ENCODE results near the gene RAI2.

Gene RAI2

DNA sequence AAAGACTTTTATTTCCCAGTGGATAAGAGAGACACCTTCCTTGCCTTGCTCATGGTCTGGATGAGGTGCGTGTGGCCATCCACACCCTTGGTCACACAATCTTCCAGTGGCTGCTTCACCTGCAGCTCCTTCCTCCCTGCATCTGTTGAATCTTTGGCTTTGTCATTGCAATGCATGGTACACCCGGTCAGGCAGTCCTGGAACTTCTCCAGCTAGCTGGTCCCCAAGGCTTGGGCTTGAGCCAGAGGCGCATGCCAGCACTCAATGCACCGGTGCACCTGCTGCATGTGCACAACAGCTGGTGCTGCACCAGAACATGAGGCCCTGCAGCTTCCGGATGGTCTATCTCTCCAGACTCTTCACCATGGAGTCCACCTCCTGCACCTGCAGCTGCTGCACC is 92.1 kb downstream of the RAI2 start:
- Histone ChIP-seq H3K79me2 (ENCODE audit: insufficient read depth, low read length) (no peaks in the 10 kb centered on the region), H4K20me1 (ENCODE audit: insufficient read depth, low read length, poor library complexity, severe bottlenecking) (no peaks in the 10 kb centered on the region), H3F3A (ENCODE audit: low read depth) (no peaks in the 10 kb centered on the region), H3K4me3 (ENCODE audit: low read length, poor library complexity, severe bottlenecking) (no peak overlapping the region), H2AFZ (ENCODE audit: low read length) (no peak overlapping the region), H3K27me3 (ENCODE audit: insufficient read depth, low read length, poor library complexity, severe bottlenecking) (no peaks in the 10 kb centered on the region), H3K4me1 (ENCODE audit: insufficient read depth, low read length, poor library complexity, severe bottlenecking) (no peaks in the 10 kb centered on the region), H3K9me2 (replicated peaks; ENCODE audit: low read depth, low read length) (no peaks in the 10 kb centered on the region), H3K9ac (ENCODE audit: low read depth, low read length, poor library complexity, severe bottlenecking) (no peak overlapping the region), H3K4me2 (ENCODE audit: low read depth, low read length, poor library complexity, severe bottlenecking) (no peak overlapping the region), H3K36me3 (ENCODE audit: insufficient read depth, low read length) (no peaks in the 10 kb centered on the region), H3K9me3 (ENCODE audit: insufficient read depth, low read depth, low read length) (no peaks in the 10 kb centered on the region)
- TF ChIP-seq, protein P1, sequence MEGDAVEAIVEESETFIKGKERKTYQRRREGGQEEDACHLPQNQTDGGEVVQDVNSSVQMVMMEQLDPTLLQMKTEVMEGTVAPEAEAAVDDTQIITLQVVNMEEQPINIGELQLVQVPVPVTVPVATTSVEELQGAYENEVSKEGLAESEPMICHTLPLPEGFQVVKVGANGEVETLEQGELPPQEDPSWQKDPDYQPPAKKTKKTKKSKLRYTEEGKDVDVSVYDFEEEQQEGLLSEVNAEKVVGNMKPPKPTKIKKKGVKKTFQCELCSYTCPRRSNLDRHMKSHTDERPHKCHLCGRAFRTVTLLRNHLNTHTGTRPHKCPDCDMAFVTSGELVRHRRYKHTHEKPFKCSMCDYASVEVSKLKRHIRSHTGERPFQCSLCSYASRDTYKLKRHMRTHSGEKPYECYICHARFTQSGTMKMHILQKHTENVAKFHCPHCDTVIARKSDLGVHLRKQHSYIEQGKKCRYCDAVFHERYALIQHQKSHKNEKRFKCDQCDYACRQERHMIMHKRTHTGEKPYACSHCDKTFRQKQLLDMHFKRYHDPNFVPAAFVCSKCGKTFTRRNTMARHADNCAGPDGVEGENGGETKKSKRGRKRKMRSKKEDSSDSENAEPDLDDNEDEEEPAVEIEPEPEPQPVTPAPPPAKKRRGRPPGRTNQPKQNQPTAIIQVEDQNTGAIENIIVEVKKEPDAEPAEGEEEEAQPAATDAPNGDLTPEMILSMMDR (conservative IDR thresholded peaks at IDR 0.05; ENCODE audit: low read length) = no peak
- TF ChIP-seq EZH2phosphoT487 (IDR thresholded peaks at IDR 0.05; ENCODE audit: borderline replicate concordance) = no peak

DNA sequence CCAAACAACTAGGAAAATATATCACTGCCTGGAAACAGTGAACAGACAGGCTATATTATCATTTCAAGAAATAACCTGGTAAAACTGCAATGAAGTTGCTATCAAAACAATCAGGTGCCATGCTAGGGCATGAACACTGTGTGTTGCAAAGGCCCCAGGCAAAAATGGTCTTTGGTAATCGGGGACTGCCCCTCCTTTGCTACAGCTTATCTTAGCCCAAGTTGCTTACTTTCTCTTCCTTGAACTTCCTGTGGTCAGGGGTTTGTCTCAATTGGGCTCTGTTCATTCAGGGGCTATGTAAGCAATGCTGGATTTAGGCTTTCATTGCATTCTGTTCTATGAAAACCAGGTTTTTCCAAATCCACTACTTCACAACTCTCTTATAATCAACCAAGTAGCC is 93.4 kb downstream of the RAI2 start:
- Histone ChIP-seq H2AFZ (ENCODE audit: low read length) (no peak overlapping the region), H3K9me3 (ENCODE audit: insufficient read depth, low read depth, low read length) (no peaks in the 10 kb centered on the region), H4K20me1 (ENCODE audit: insufficient read depth, low read length, poor library complexity, severe bottlenecking) (no peaks in the 10 kb centered on the region), H3F3A (ENCODE audit: low read depth) (no peaks in the 10 kb centered on the region), H3K9me2 (replicated peaks; ENCODE audit: low read depth, low read length) (no peaks in the 10 kb centered on the region), H3K4me1 (ENCODE audit: insufficient read depth, low read length, poor library complexity, severe bottlenecking) (no peaks in the 10 kb centered on the region), H3K36me3 (ENCODE audit: insufficient read depth, low read length) (no peaks in the 10 kb centered on the region), H3K27me3 (ENCODE audit: insufficient read depth, low read length, poor library complexity, severe bottlenecking) (no peaks in the 10 kb centered on the region), H3K79me2 (ENCODE audit: insufficient read depth, low read length) (no peaks in the 10 kb centered on the region), H3K4me3 (ENCODE audit: low read length, poor library complexity, severe bottlenecking) (no peak overlapping the region), H3K9ac (ENCODE audit: low read depth, low read length, poor library complexity, severe bottlenecking) (no peak overlapping the region), H3K4me2 (ENCODE audit: low read depth, low read length, poor library complexity, severe bottlenecking) (no peak overlapping the region)
- TF ChIP-seq, protein P1 (conservative IDR thresholded peaks at IDR 0.05; ENCODE audit: low read length) = no peak
- no peak for TF ChIP-seq EZH2phosphoT487 (IDR thresholded peaks at IDR 0.05; ENCODE audit: borderline replicate concordance)

DNA sequence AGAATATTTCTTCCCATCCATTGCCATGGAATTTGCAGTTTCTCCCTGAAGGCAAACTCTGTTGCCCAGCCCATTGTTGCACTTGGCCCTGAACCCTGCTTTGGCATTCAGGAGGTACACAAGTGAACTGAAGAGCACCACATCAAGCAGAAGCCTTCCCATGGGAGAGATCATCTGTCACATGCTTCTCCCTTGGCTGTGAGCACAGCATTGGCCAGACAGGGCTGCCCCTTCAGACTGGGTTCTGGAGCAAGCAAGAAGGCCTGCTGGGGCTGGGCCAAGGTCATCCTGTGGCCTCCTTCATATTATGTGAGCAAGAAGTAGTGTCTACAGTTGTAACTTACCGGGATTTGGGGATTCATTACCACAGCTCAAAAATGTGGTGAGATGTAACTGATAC is 101.1 kb downstream of the RAI2 start:
- Histone ChIP-seq H3K9ac (ENCODE audit: low read depth, low read length, poor library complexity, severe bottlenecking) (no peak overlapping the region), H3K9me2 (replicated peaks; ENCODE audit: low read depth, low read length) (no peaks in the 10 kb centered on the region), H3K4me2 (ENCODE audit: low read depth, low read length, poor library complexity, severe bottlenecking) (no peak overlapping the region), H2AFZ (ENCODE audit: low read length) (no peak overlapping the region), H3K4me1 (ENCODE audit: insufficient read depth, low read length, poor library complexity, severe bottlenecking) (no peaks in the 10 kb centered on the region), H3F3A (ENCODE audit: low read depth) (no peaks in the 10 kb centered on the region), H3K27me3 (ENCODE audit: insufficient read depth, low read length, poor library complexity, severe bottlenecking) (no peaks in the 10 kb centered on the region), H3K4me3 (ENCODE audit: low read length, poor library complexity, severe bottlenecking) (no peak overlapping the region), H3K9me3 (ENCODE audit: insufficient read depth, low read depth, low read length) (no peaks in the 10 kb centered on the region), H3K36me3 (ENCODE audit: insufficient read depth, low read length) (no peaks in the 10 kb centered on the region), H4K20me1 (ENCODE audit: insufficient read depth, low read length, poor library complexity, severe bottlenecking) (no peaks in the 10 kb centered on the region), H3K79me2 (ENCODE audit: insufficient read depth, low read length) (no peaks in the 10 kb centered on the region)
- TF ChIP-seq EZH2phosphoT487 (IDR thresholded peaks at IDR 0.05; ENCODE audit: borderline replicate concordance) = no peak
- TF ChIP-seq, protein P1 (conservative IDR thresholded peaks at IDR 0.05; ENCODE audit: low read length) = no peak

Data from Loucy (cell line).